Stomach (tissue), 9 donors: Measurements from ENCODE around the gene CYP24A1. TPM values are rescaled to one million over a fixed set of nuclear protein-coding genes. Genes with fewer than 3 reads are reported as not detected.

Source experiments
- DNase-seq, 2 donors: peaks; one replicate each; pipeline versions ENCODE4 v3.0.0 to v3.0.0-alpha.2; 2013 to 2019
- H3K27ac ChIP-seq, 5 donors: fragments of 200-600 bp in 4 of 5; sonication (generic) in 4 of 5; one replicate each; pipeline ENCODE4 v1.5.1; 2013 to 2019; ENCODE audit warnings: mild to moderate bottlenecking in 1 of 5, moderate library complexity in 1 of 5
- H3K27me3 ChIP-seq, 3 donors: fragments of 200-600 bp; sonication (generic); one replicate each; pipeline ENCODE4 v1.5.1; 2017 to 2019; ENCODE audit warnings: mixed run types in 1 of 3
- H3K36me3 ChIP-seq, 4 donors: fragments of 200-600 bp; sonication (generic); 1 replicate in 3 of 4; 2 replicates in 1 of 4; pipeline ENCODE4 v1.5.1; 2016 to 2019
- H3K4me1 ChIP-seq, 4 donors: fragments of 200-600 bp; sonication (generic); one replicate each; pipeline ENCODE4 v1.5.1; 2016 to 2019
- H3K4me3 ChIP-seq, 4 donors: fragments of 200-600 bp; sonication (generic) in 3 of 4; one replicate each; pipeline ENCODE4 v1.5.1; 2016 to 2019; ENCODE audit warnings: mild to moderate bottlenecking in 1 of 4
- H3K9me3 ChIP-seq, 4 donors: fragments of 200-600 bp; sonication (generic); one replicate each; pipeline ENCODE4 v1.5.1; 2016 to 2019
- CTCF ChIP-seq, 7 experiments: fragments of 450-650 bp in 4 of 7; fragments of 200-600 bp in 3 of 7; sonication (generic) in 3 of 7; IDR thresholded peaks; one replicate each; pipeline ENCODE4 v1.5.1; 2016 to 2019; ENCODE audit warnings: antibody characterized with exemption in 7 of 7, control low read depth in 2 of 7, mild to moderate bottlenecking in 1 of 7
- EP300 ChIP-seq: sonication (generic); formaldehyde crosslinking; IDR thresholded peaks from one replicate; pipeline ENCODE4 v1.6.1; 2017; ENCODE audit warnings: antibody characterized with exemption
- POLR2A ChIP-seq, 4 donors: fragments of 450-650 bp; IDR thresholded peaks; one replicate each; pipeline ENCODE4 v1.6.1; 2016; ENCODE audit warnings: antibody characterized with exemption in 4 of 4, control low read depth in 2 of 4, mild to moderate bottlenecking in 1 of 4, moderate library complexity in 1 of 4
- POLR2AphosphoS5 ChIP-seq, 3 donors: sonication (generic); formaldehyde crosslinking; IDR thresholded peaks; one replicate each; pipeline ENCODE4 v1.6.1; 2016; ENCODE audit warnings: antibody characterized with exemption in 3 of 3
- WGBS, 5 donors: extraction: QIAGEN DNeasy Blood & Tissue Kit in 3 of 5; methylation state at CpG; one replicate each; pipeline versions ENCODE4 v1.1.5 to v1.1.7; 2013 to 2018; 5-methylcytosine and 5-hydroxymethylcytosine counted together
- intact Hi-C: fragments of 100-400 bp; cut with DNase I; formaldehyde crosslinking; loops from one replicate; pipeline ENCODE4 v1.15.1; 2023; ENCODE audit warnings: low total_unique reads
- polyA plus RNA-seq, 3 donors: library from polyadenylated mRNA; stranded (reverse); fragments of 200-250 nt; gene quantifications; one replicate each; pipeline ENCODE4 v1.2.3, GENCODE V29; 2013
- total RNA-seq, 5 donors: library from RNA; depleted of rRNA; stranded (reverse); fragments of >200 nt; gene quantifications; one replicate each; pipeline versions ENCODE4 v1.1.0 to v1.2.3, GENCODE V29; 2014 to 2016
- donor health status: healthy with polysubstance abuse.
- donor health status: Bipolar disorder and iron deficiency.
- donor health status: healthy.

CYP24A1 gene
- total and polyA plus RNA-seq, 8 donors, result 1.2 TPM; not detected in 7

GRCh38 chr20:54207053-54207742 is 33.4 kb upstream of the CYP24A1 start:
- TF ChIP-seq CTCF (IDR thresholded peaks at IDR 0.05) (no peak), EP300 (no peak), POLR2AphosphoS5 (IDR thresholded peaks at IDR 0.05) (no peak), POLR2A (IDR thresholded peaks at IDR 0.05) (no peak)
- Histone ChIP-seq H3K27me3 (no peaks in the 10 kb centered on the region), H3K36me3 (peaks cover 0 to 5% (median 0%) of the 10 kb centered on the region in 4 donors), H3K27ac (peak overlapping the region; percentile 87 to 96 (median 95)), H3K9me3 (no peaks in the 10 kb centered on the region), H3K4me1 (peaks cover 14 to 33% (median 25%) of the 10 kb centered on the region in 4 donors), H3K4me3 (peak overlapping the region; percentile 83 to 98 (median 92))
- 53 to 62% (median 59%) methylated on average over 7 of the region's 7 CpGs for WGBS, 5 donors
- no peak for DNase-seq
- intact Hi-C loops, result no loop called here

- intact Hi-C loops, result no loop called here
- no peak for DNase-seq
- no peaks in the 10 kb centered on the region for H3K27me3 ChIP-seq
- H3K4me1 ChIP-seq, result peaks cover 14 to 24% (median 21%) of the 10 kb centered on the region in 4 donors
- WGBS, 5 donors, result 81 to 88% (median 84%) methylated on average over 8 of the region's 8 CpGs
- H3K4me3 ChIP-seq, result no peak overlapping the region
- no peaks in the 10 kb centered on the region for H3K36me3 ChIP-seq
- no peak for TF ChIP-seq POLR2AphosphoS5 (IDR thresholded peaks at IDR 0.05)
- TF ChIP-seq POLR2A (IDR thresholded peaks at IDR 0.05), result no peak
- no peak for TF ChIP-seq EP300
- TF ChIP-seq CTCF (IDR thresholded peaks at IDR 0.05), result no peak
- H3K27ac ChIP-seq, result no peak overlapping the region
- H3K9me3 ChIP-seq, result no peaks in the 10 kb centered on the region
These were observed 31.7 kb upstream of the CYP24A1 start for GRCh38 chr20:54205450-54205849.

- 79 to 88% (median 86%) methylated on average over 5 of the region's 5 CpGs for WGBS, 5 donors
These were observed 30.7 kb upstream of the CYP24A1 start for GRCh38 chr20:54204481-54204880.

GRCh38 chr20:54204063-54204462 is 30.3 kb upstream of the CYP24A1 start:
- peaks cover 5 to 10% (median 8%) of the 10 kb centered on the region in 4 donors for H3K4me1 ChIP-seq
- no peaks in the 10 kb centered on the region for H3K27me3 ChIP-seq
- DNase-seq, result no peak
- H3K4me3 ChIP-seq, result no peak overlapping the region
- intact Hi-C loops, result loop anchor here (5.0 kb wide), 1 partner anchor 107 kb away; no protein-coding TSS in a partner anchor
- 51 to 72% (median 57%) methylated on average over 4 to 6 of the region's 6 CpGs for WGBS, 5 donors
- H3K9me3 ChIP-seq, result no peaks in the 10 kb centered on the region
- TF ChIP-seq EP300, result no peak
- no peak for TF ChIP-seq CTCF (IDR thresholded peaks at IDR 0.05)
- TF ChIP-seq POLR2A (IDR thresholded peaks at IDR 0.05), result no peak
- TF ChIP-seq POLR2AphosphoS5 (IDR thresholded peaks at IDR 0.05), result no peak
- no peak overlapping the region for H3K27ac ChIP-seq
- H3K36me3 ChIP-seq, result no peaks in the 10 kb centered on the region

More at GRCh38 chr20:54204481-54204880, 30.7 kb upstream of the CYP24A1 start:
- intact Hi-C loops, result loop anchor here (5.0 kb wide), 1 partner anchor 107 kb away; no protein-coding TSS in a partner anchor
- TF ChIP-seq POLR2A (IDR thresholded peaks at IDR 0.05), result no peak
- no peak for TF ChIP-seq EP300
- no peak for TF ChIP-seq POLR2AphosphoS5 (IDR thresholded peaks at IDR 0.05)
- TF ChIP-seq CTCF (IDR thresholded peaks at IDR 0.05), result no peak
- Histone ChIP-seq H3K9me3 (no peaks in the 10 kb centered on the region), H3K36me3 (no peaks in the 10 kb centered on the region), H3K27me3 (no peaks in the 10 kb centered on the region), H3K4me1 (peaks cover 9 to 14% (median 12%) of the 10 kb centered on the region in 4 donors), H3K27ac (no peak overlapping the region), H3K4me3 (no peak overlapping the region)
- no peak for DNase-seq
